ENCODE measurements around the gene EFHB. TPM values are rescaled to one million over a fixed set of nuclear protein-coding genes. Genes with fewer than 3 reads are reported as not detected.

EFHB gene
- total RNA-seq, 2 donors from 2014 or later: 0.96 to 4.1 TPM

Other genes with a start within 250 kb of the EFHB start
- gene RAB5A, start 12.9 kb upstream of the EFHB start, total RNA-seq: 10 to 100 TPM; 55.4 to 61.5 TPM
- gene PP2D1, start 78.0 kb upstream of the EFHB start, total RNA-seq: under 1 TPM in 1 of 2 donors, not detected in 1; 0.97 TPM
- 10 to 100 TPM; 16.4 to 31.7 TPM for gene KAT2B, start 106.2 kb upstream of the EFHB start, total RNA-seq